HT-29 (cell line): ENCODE results near the gene SND1. TPM values are rescaled to one million over a fixed set of nuclear protein-coding genes. Genes with fewer than 3 reads are reported as not detected.
A peak's percentile ranks its signal among the peaks of the same experiment; 100 is the strongest.

Experiments
- DNase-seq: peaks from one replicate; pipeline ENCODE4 v3.0.0-alpha.2; 2015; ENCODE audit warnings: low spot score
- total RNA-seq: library from RNA; depleted of rRNA; stranded (reverse); fragments of >200 nt; shearing (Covaris generic); gene quantifications from 2 replicates; pipeline ENCODE4 v1.2.3, GENCODE V29; 2014

The SND1 gene
- total RNA-seq, 1 experiment from 2014 or later = 178 TPM

DNA sequence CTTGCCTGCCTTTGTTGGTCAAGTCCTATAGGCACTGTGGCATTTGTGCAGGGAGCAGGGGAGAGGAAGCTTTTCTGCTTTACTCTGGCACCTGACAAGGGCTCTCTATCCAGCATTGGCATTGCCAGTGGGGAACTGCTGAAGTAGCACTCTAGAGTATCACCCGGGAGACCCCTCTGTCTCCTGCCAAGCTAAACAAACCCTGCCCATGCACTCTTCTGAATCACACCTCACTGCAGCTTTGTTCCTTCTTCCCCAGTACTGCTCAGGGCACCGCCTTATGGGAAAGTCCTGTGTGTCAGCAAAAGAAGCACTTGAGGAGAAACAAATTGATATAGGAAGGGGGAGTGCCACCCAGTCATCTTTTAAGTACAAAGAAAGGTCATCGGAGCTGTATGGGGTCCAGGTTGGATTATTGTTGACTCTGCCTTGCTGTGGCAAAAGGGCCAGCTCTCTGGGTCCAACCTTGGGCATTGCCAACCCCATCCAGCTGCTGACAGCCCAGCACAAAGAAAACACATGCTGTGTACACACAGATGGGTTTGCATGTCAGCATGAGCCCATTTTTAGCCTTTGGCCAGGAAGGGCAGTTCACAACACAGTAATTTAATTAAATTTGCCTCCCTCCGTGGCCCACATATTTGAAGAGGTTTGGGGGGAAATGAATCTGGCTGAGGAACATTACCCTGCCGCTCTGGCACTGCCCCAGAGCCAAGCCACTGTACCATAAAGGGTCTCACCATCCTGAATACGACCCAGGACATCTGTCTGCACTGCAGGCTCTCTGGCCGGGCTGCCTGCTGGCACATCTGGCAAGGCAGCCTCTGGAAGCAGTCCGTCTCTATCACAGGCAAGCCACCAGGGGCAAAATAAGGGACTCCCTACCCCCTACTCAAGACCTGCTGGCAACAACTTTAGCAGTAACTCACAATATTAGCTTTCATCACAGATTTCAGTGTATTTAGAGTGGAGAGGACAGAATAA is 366.2 kb downstream of the SND1 start:
- no peak for DNase-seq

DNA sequence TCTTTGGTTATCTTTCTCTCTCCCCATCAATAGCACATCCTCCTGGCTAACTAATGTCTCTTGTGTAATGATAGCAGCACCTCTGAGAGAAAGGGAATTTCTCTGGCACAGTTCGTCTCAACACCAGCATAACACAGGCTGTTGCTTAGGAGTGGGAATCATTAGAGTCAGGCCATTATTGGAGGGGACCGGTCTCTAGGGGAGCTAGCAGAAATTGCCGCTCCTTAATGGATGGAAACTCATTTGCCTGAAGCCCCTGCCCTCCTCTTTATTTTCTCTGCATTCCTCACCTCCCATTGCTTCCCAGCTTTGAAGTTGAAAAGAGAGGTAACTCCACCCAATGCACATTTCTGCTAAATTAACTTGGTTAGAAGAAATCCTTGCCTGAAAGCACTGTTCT is 367.3 kb downstream of the SND1 start:
- no peak for DNase-seq

DNA sequence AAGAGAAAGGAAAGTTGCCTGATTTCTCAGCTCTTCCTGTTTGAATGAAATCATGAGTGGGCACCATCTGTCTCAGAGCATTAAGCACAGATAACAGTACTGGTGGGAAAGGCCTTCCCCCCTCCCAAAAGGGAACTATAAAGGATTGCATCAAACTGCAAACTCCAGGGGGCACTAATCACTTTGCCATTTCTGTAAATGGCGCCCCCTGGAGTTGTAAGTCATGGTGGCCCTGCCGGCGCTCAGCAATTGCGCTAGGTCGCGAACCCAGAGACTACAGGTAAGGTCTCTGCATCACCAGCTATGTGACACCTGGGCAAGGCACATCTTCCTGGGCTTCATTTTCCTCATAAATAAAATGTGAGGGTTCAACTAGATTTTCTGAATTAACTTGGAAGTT is 368.2 kb downstream of the SND1 start:
- DNase-seq = peak; percentile 18

DNA sequence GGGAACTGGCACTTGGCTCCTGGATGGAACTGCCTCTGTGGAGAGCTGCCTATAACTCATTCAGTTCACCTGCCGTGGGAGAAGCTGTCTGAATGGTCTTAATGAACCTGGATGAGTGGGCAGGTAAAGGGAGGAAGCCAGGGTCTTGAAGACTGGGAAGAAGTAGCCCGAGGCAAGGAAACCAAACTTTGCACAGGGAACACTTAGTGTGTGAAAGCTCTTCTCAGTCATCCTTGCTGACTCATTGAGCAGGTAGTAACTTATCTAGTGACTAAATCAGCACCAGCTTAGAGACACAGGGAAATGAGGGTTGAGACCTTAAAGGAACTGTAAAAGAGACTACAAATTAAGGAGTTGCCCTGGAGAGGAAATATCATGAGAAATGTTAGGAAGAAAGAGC is 369.4 kb downstream of the SND1 start:
- DNase-seq = peak; percentile 27

DNA sequence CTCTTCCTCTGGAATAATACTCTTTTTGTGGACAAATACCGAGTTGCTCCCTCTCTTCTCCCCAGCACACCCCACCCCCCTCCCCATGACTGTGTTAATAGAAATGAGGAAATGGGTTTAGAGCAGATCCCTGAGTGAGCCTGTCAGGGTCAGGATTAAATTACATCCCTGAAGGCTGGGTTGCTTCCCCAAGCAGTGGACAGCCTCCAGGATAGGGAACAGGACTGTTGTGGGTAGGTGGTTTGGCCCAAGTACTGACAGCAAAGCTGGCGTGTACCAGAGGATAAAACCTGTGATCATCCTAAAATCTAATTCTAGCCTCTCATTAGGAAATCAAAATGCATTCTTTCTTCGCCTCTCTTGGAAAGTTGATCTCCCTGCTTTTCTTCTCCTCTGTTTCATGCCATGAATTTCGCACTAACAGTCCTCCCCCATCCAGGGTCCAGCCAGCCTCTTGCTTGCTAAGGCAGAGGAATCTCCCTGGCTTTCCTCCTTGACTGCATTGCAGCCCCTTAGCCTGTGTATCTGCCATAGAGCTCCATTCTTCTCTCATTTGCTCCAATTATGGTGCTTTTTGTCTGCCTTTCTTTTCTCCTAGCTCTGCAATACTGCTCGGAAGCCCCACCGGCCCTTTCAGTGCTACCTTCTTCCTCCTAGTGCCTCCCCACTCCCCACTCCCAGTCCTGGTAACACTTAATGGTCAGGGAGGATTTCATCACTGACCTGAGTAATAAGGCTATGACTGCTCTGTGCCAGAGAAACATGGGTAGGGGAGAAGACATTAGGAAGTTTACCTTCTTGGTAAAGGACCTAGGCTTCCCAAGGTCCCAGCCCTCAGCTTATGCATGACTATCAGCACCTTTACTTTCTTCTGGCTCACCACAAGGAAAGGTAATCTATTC is 370.9 kb downstream of the SND1 start:
- no peak for DNase-seq

DNA sequence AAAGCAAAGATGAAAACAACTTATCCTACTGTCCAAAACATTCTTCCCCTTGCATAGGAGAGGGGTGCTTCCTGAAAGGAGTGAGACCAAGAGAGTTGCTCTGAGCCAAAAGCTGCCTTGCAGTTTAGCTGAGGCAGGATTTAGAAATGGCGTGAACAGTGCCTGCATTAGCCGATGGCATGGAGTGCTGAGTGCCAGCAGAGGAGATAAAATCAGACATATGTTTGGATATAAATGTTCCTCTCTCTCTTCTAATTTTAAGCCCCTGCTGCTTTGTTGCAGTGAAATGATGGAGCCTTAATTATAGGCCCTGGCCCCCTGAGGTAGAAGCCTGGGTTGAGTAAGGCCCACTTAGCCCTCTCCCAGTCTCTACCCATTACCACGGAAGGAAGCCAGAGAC is 372.2 kb downstream of the SND1 start:
- DNase-seq = no peak

DNA sequence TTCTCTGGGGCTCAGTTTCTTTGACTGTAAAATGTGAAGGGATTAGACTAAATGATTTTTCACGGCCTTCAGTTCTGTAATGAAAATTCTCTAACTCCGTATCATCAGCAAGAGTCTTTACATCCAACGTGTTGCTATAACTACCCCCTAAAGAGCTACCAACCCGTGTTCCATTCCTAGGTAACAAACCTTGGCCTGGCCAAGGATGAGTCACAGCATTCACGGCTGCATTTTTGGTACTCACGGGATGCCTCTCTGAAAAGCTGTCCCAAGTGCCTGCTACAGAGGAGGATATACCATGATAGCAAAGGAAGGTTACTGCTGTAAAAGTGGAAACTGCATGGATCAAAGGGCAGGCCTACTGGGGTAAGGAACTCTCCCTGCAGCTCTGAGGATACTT is 373.4 kb downstream of the SND1 start:
- DNase-seq = no peak

DNA sequence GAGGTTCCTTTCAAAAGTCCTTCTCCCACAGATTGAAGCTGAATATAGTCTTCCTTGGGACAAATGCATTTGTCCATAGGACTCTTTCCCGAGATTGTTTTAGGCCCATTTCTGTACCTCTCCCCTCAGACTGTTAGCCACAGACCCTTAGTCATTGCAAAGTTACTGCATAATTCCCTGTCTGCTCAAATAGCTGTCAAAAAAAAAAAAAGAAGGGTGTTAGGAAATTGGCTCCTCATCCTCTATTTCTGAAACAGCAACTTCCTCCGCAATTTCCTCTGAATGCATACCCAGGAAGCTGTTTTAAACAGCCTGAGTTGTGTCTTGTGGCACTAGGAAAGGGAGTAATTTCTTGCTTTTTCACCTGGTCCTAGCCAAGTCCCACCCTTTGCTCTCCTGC is 373.8 kb downstream of the SND1 start:
- DNase-seq = no peak

DNA sequence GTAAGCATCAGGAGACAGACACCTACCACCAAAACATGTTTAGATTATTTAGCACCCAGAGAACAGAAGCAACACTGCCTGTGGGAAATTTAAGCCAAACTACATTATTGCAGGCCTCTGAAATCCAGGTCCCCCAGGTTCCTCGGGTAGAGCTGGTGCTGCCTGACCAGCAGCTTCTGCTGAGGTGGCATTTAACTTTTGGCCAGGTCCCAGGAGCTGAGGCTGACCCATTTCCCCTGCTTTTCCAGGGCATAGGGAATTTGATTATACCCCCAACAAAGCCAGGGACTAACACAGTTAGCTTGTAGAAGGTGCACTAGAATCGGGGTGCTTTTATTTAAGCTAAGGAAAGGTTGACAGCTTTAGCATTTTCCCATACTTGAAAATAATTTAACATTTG is 374.6 kb downstream of the SND1 start:
- no peak for DNase-seq

DNA sequence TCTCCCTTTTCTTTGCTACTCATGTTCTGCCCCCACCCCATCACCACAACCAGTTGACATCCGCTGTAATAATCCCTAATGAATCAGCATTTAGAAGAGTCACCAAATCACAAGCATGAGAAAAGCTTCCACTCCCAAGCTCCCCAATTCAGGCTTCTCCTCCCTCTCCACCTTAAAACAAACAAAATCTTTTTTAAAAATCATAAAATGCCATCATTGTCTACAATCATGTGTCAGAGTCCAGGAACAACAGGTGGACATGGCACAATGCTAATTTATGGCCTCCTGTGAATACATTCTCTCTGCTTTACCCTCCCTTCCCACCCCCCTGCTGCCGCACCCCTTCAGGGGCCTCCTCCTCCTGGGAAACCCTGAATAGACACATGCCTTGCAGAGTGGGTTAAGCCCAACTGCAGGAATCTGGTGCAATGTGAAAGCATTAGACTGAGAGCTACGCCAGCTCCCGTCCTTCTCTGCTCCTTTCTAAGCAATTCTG is 375.5 kb downstream of the SND1 start:
- DNase-seq = no peak

DNA sequence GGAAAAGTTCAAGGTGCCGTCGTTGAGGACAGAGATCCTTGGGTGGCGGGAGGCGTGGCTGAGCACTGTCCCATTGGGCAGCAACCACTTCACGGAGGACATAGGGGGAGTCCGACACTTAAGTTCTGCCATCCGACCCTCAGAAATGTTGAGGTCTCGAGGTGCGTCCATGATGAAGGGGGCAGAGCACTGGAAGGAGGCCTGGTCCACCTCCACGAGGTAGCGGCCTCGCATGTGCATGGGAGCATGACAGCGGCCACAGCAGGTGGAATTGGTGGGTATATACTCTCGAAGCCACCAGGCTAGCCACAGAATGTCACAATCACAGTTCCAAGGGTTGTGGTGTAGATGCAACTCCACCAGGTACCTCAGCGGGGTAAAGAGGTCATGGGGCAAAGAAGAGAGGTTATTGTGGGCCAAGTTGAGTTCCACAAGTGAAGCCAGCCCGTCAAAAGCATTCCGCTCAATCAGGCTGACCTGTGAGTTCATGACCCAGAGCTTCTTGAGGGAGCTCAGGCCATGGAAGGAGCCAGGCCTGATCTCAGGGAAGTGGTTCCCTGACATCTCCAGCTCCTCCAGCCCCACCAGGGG is 377.5 kb downstream of the SND1 start:
- DNase-seq = no peak

DNA sequence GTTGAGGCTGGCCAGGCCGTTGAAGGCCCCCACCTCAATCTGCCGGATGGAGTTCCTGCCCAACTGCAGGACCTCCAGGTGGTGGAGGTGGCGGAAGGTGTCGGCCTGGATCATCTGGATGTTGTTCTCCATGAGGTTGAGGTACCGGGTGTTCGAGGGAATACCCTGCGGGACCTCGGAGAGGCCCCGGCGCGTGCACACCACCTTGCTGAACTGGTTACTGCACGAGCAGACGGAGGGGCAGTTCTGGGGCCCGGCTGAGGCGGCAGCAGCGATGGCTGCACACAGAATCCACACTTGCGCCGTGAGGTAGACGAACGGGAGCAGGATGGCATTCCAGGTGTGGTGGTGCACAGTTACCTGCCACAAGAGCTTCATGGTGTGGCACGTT is 378.3 kb downstream of the SND1 start:
- no peak for DNase-seq

DNA sequence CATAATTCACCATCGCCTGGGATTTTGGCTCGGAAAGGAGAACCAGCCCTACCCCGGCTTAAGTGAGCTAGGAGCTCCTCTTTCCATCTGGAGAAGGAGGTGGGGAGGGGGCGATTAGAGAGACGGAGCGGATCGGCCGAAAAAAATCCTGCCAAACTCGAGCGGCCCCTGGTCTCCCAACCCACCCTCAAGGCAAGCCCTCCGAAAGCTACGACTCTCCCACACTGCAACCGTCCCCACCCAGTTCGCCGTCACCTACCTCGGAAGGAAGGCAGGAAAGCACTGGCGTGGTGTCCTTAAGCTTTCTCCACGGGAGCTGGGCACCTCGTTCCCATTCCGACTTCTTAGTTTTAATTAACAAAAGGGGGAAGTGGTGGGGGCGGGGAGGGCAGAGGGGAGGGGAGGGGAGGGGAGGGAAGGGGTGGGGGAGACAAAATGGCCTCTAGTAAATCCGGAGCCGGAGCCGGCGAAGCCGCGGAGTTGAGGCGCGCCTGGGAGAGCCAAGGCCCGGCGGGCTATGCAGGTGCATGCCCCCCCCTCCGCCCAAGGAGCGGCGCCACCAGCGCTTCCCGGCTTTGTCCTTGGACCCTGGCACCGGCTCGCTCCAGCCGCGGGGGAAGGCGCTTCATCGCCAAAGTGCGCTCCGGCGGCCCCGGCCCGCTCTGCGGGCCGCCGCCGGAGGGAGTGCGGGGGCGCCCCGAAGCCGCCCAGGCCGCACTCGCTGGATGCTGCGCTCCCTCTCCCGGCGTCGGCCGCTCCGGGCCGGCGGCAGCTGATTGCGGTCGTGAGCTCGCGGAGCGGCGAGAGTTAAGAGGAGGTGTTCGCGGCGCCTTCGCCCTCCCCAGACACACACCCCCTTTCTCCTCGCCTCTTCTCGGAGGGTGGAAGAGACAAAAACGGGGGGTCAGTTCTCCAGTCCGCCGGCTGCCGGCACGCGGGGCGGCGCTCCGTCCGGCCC is 378.9 kb downstream of the SND1 start, which contains the start of gene LRRC4:
Gene LRRC4, minus strand, starts transcription at position 784 of the 958 bp plus-strand sequence. CDS start 797 bp downstream, outside the sequence.
- DNase-seq = no peak

DNA sequence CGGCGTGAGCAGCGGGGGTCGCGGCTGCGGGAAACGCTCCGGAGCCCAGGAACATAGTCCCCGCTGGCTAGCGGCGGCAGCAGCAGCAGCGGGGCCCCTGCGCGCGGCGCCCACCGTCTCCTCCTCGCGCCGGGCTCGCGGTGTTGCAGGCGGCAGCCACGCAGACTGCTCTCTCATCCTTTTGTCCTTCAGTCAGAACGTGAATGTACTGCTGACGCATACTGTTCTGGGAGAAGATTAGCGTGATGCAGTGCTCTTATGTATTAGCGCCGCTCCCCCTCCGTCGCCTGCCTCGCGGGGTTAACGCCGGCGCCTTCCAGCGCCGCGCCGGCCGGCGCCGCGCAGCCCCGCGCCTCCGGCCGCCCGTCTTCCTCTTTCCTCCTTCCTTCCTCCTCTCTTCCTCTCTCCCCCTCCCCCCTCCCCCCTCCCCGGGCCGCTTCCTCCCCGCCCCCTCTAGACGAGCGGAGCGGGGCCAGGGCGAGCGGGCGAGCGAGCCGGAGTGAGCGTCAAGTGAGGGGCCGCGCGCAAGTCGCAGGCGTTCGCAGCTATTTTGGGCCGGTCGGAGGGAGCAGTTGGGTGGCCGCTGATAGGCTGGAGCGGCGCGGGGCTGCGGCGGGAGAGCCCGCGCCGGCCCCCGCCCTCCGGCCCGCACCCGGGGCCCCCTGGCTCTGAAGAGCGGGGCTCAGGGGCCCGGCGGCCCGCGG is 380.1 kb downstream of the SND1 start:
- DNase-seq = no peak

DNA sequence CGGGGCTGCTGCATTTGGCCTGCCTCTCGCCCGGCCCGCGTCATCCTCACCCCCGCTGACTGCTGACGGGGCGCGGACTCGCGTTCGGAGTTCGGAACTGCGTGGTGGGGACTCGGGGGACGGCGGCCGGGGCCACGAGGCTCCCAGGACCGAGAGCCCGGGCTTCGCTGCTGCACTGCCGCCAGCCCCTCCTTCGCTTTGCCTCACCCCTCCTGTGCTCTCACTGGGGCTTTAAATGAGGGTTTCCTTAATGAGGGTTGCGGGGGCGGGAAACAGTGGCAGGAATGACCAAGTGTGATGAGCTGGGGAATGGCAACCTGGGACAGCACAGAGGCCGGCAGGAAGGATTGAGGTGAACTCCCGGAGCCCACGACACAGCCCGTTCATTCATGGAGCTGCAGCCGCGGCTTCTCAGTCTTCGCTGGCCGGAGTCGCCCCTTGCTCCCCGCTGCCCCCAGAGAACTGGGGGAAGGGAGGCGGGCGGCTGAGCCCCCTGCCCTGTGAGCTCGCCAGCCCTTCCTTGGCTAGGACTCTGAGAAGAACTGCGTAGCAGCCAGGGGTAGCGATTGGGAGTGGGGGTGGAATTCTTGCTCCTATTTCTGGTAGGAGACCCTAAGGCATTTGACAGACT is 380.7 kb downstream of the SND1 start:
- DNase-seq = no peak

DNA sequence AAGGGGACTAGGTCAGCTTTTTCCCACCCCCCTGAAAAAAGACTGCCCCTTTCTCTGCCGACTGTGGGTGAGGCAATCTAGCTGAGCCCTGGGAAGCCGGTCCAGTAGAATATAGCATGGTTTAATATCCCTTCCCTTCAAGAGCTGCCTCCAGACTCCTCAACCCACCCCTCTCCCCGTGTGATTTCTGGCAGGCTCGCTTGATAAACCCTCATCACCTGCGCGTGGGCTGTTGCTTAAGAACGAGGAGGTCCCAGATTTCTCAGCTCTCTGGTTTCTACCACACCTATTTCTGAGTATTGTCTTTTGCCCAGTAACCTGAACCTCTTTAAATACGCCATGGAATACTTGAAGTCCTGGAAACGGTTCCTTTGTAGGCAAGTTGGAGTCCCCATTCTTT is 381.3 kb downstream of the SND1 start:
- no peak for DNase-seq

DNA sequence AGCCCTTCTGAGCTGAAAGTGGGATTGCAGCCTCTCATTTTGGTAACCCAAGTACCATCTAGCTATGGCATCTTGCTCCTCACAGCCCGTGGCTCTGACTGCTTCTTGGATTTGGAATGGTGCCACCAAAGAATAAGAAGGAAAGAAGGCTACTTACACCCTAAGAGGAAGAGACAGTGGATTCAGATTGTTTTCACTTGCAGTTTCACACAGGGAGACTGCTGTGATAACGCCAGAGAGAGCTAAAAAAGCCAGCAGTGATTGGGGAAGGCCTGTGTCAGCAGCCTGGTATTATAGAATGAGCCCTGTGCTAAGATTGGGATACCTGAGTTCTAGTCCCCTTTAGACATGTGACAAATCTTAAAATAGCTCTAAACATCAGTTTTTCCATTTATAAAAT is 382.8 kb downstream of the SND1 start:
- DNase-seq = no peak

DNA sequence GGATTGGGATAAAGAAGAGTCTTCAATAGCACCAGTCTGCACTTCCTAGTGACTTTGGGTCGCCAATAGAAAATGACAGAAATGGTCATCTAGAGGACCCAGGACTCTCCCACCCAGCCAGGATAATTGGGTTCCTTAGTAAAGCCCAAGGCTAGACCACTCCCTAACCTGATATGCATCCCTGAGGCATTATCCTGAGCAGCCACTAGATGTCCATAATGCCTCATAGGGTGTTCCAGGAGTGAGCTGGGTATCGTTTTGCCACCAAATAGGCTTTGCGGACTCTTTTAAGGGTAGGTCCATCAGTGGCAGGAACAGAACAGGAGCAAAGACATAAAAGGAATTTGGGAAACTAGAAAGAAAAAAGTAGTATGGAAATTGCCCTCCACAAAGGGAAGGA is 383.7 kb downstream of the SND1 start:
- DNase-seq = peak; percentile 40

DNA sequence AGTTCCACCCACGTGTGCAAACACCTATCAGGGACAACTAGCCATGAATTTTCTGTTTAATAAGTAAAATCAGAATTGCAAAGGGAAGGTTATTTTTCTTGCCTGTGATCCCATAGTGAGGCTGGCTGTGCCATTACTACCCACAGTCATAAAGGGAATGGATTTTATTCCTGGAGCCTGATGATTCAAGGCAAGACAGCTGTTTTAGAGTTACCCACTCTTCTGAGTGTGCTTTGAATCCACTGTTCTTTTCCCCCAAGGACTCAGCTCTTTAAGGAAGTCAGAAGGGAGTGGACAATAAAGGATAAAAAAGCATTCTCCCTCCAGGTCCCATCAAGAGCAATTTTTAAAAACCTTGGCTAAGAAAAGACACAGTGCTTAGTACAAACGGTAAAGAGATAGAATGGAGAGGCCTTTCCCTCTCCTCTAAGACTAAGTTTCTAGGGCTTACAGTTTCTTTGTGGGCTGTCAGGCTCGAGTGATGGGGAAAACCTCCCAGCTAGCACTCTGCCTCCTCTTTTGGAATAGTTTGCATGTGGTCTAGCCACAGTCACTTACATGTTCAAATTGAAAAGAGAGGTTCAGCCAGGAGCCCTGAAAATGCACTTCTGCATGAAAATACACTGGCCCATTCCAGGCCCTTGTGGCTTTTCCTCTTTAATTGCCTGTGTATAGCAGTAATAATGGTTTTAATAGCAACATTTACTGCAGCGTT is 384.4 kb downstream of the SND1 start:
- DNase-seq = no peak
